Heart left ventricle (tissue), 16 donors: ENCODE data around the gene SORBS2. TPM values are rescaled to one million over a fixed set of nuclear protein-coding genes. Genes with fewer than 3 reads are reported as not detected.

ENCODE experiments used
- ATAC-seq, 4 donors: fragments of 200-7000 bp; cut with Tn5 transposase; one replicate each; pipeline ENCODE4 v1.9.1; 2020 to 2022; ENCODE audit warnings: moderate library complexity in 4 of 4, mild to moderate bottlenecking in 3 of 4, moderate number of reproducible peaks in 1 of 4
- DNase-seq, 5 donors: peaks; one replicate each; pipeline ENCODE4 v3.0.0-alpha.2; 2020
- H3K27ac ChIP-seq, 12 donors: fragments of 200-600 bp; sonication (generic) in 4 of 12; one replicate each; pipeline versions ENCODE4 v1.5.0 to v1.8.0; 2016 to 2022; ENCODE audit warnings: mild to moderate bottlenecking in 2 of 12
- H3K27me3 ChIP-seq, 9 donors: fragments of 200-600 bp; sonication (generic) in 2 of 9; one replicate each; pipeline versions ENCODE4 v1.5.1 to v1.8.0; 2016 to 2022; ENCODE audit warnings: mild to moderate bottlenecking in 3 of 9
- H3K36me3 ChIP-seq, 9 donors: fragments of 200-600 bp; sonication (generic) in 2 of 9; one replicate each; pipeline versions ENCODE4 v1.5.0 to v1.8.0; 2018 to 2022; ENCODE audit warnings: mild to moderate bottlenecking in 2 of 9
- H3K4me1 ChIP-seq, 12 donors: fragments of 200-600 bp; sonication (generic) in 4 of 12; one replicate each; pipeline versions ENCODE4 v1.5.0 to v1.8.0; 2016 to 2022; ENCODE audit warnings: mild to moderate bottlenecking in 3 of 12
- H3K4me3 ChIP-seq, 12 donors: fragments of 200-600 bp; sonication (generic) in 4 of 12; one replicate each; pipeline versions ENCODE4 v1.5.0 to v1.8.0; 2017 to 2022; ENCODE audit warnings: mild to moderate bottlenecking in 9 of 12, moderate library complexity in 4 of 12
- H3K9me3 ChIP-seq, 12 donors: fragments of 200-600 bp; sonication (generic) in 4 of 12; one replicate each; pipeline versions ENCODE4 v1.5.0 to v1.8.0; 2016 to 2022; ENCODE audit warnings: mild to moderate bottlenecking in 1 of 12
- CTCF ChIP-seq, 12 donors: fragments of 200-600 bp; sonication (generic) in 4 of 12; IDR thresholded peaks; one replicate each; pipeline versions ENCODE4 v1.5.0 to v1.8.0; 2018 to 2022; ENCODE audit warnings: antibody characterized with exemption in 12 of 12, mild to moderate bottlenecking in 5 of 12
- POLR2A ChIP-seq, 2 donors: fragments of 450-650 bp; IDR thresholded peaks; one replicate each; pipeline ENCODE4 v1.6.1; 2017; ENCODE audit warnings: antibody characterized with exemption in 2 of 2, mild to moderate bottlenecking in 2 of 2, moderate library complexity in 2 of 2
- WGBS, 4 donors: extraction: QIAGEN DNeasy Blood & Tissue Kit in 2 of 4; methylation state at CpG; one replicate each; pipeline versions ENCODE4 v1.1.5 to v1.1.7; 2013 to 2018; 5-methylcytosine and 5-hydroxymethylcytosine counted together
- intact Hi-C, 10 donors: fragments of 100-400 bp; cut with DNase I; formaldehyde crosslinking; loops; one replicate each; pipeline versions ENCODE4 v1.11.1 to v1.14.2; 2022
- polyA plus RNA-seq, 2 donors: library from polyadenylated mRNA; stranded (reverse); fragments of 200-250 nt; gene quantifications; one replicate each; pipeline ENCODE4 v1.2.3, GENCODE V29; 2013
- total RNA-seq, 9 donors: library from RNA; depleted of rRNA in 2 of 9; stranded (reverse); fragments of >200 nt in 2 of 9; fragmentation: NEBNext Ultra II Directional in 3 of 9; extraction: Animal tissue kit (Norgen Biotek cat#: 25700) in 3 of 9; gene quantifications; one replicate each; pipeline versions ENCODE4 v1.1.0 to v1.2.4, GENCODE V29; 2016 to 2023
- donor health status: ischemic (EF 13 %, LVEDD 7.1; RV severe dilation, severe dysfunction).
- donor health status: healthy with polysubstance abuse.
- donor health status: DM: no; HTN: yes; CAD: no.
- donor health status: DM: no; HTN: no; CAD: no.
- donor health status: ischemic (EF 25% LVEDD 6.9; RV normal size, moderate dysfunction).
- donor health status: ischemic (EF 25% LVEDD 5.7; RV mildly dilated, moderate dysfunction).
- donor health status: healthy.
- donor health status: DM: yes; HTN: yes; CAD: no.
- donor health status: ischemic (EF 35%, LVEDD 5.7; RV mildly dilated, moderate dysfunction).
- donor health status: nonischemic (EF 11% LVEDD 7.7; RV severe dilation, severe dysfunction).
- donor health status: DM: yes; HTN: yes; CAD: no.
- donor health status: PGD.
- donor health status: ischemic (EF 29% LVEDD 5.4; RV normal size, mild dysfunction).
- donor health status: nonischemic (EF 23%, LVEDD 6.1; RV moderate dilation, normal function).

SORBS2 gene
- total and polyA plus RNA-seq, 11 donors = 254 to 2,158 (median 1,369) TPM

- no peak for DNase-seq
- intact Hi-C loops = loop anchor here in 3 of 10 donors (10.0 kb wide), 2 partner anchors 143 to 227 kb away; no protein-coding TSS in a partner anchor
- TF ChIP-seq CTCF (IDR thresholded peaks at IDR 0.05) (no peak), POLR2A (IDR thresholded peaks at IDR 0.05) (no peak)
- peaks cover 7 to 88% (median 23%) of the 10 kb centered on the region in 12 donors for H3K4me1 ChIP-seq
- H3K4me3 ChIP-seq = peak overlapping the region in 6 of 12 donors; percentile 7 to 37 (median 15)
- no peaks in the 10 kb centered on the region for H3K27me3 ChIP-seq
- H3K27ac ChIP-seq = peak overlapping the region in 10 of 12 donors; percentile 22 to 87 (median 64)
- H3K36me3 ChIP-seq = peaks cover 0 to 26% (median 0%) of the 10 kb centered on the region in 9 donors
- ATAC-seq = peak in 2 of 4 donors; percentile 2 to 3
- H3K9me3 ChIP-seq = no peaks in the 10 kb centered on the region
- WGBS, 4 donors = 47 to 59% (median 50%) methylated on average over 8 of the region's 8 CpGs
Measured at GRCh38 chr4:185797596-185798338, 14.2 kb downstream of the SORBS2 start.

GRCh38 chr4:185797018-185797417 is 15.0 kb downstream of the SORBS2 start:
- Histone ChIP-seq H3K27me3 (no peaks in the 10 kb centered on the region), H3K36me3 (peaks cover 0 to 31% (median 0%) of the 10 kb centered on the region in 9 donors), H3K4me3 (peak overlapping the region in 4 of 12 donors; percentile 7 to 37 (median 22)), H3K27ac (peak overlapping the region in 10 of 12 donors; percentile 22 to 87 (median 64)), H3K4me1 (peaks cover 10 to 89% (median 30%) of the 10 kb centered on the region in 12 donors), H3K9me3 (no peaks in the 10 kb centered on the region)
- intact Hi-C loops = loop anchor here in 3 of 10 donors (10.0 kb wide), 2 partner anchors 142 to 228 kb away; no protein-coding TSS in a partner anchor
- ATAC-seq (peak; percentile 59 to 76 (median 64)), DNase-seq (peak in 1 of 5 donors; percentile 66)
- WGBS, 4 donors = 42 to 52% (median 50%) methylated on average over 14 of the region's 14 CpGs
- TF ChIP-seq CTCF (IDR thresholded peaks at IDR 0.05) = no peak
- no peak for TF ChIP-seq POLR2A (IDR thresholded peaks at IDR 0.05)

GRCh38 chr4:185796176-185796575 is 15.8 kb downstream of the SORBS2 start:
- intact Hi-C loops = loop anchor here in 3 of 10 donors (10.0 kb wide), 2 partner anchors 141 to 229 kb away; no protein-coding TSS in a partner anchor
- Histone ChIP-seq H3K27me3 (no peaks in the 10 kb centered on the region), H3K4me1 (peaks cover 10 to 89% (median 30%) of the 10 kb centered on the region in 12 donors), H3K36me3 (peaks cover 0 to 24% (median 0%) of the 10 kb centered on the region in 9 donors), H3K9me3 (no peaks in the 10 kb centered on the region), H3K27ac (peak overlapping the region in 9 of 12 donors; percentile 30 to 86 (median 52)), H3K4me3 (peak overlapping the region in 2 of 12 donors; percentile 1 to 11)
- ATAC-seq (peak in 1 of 4 donors; percentile 5), DNase-seq (no peak)
- 38 to 58% (median 50%) methylated on average over 6 to 11 of the region's 11 CpGs for WGBS, 4 donors
- TF ChIP-seq POLR2A (IDR thresholded peaks at IDR 0.05) (no peak), CTCF (IDR thresholded peaks at IDR 0.05) (no peak)

- H3K9me3 ChIP-seq = no peaks in the 10 kb centered on the region
- intact Hi-C loops = loop anchor here in 3 of 10 donors (10.0 kb wide), 2 partner anchors 140 to 230 kb away; no protein-coding TSS in a partner anchor
- H3K4me3 ChIP-seq = no peak overlapping the region
- H3K36me3 ChIP-seq = peaks cover 0 to 17% (median 0%) of the 10 kb centered on the region in 9 donors
- no peak for DNase-seq
- H3K27ac ChIP-seq = peak overlapping the region in 8 of 12 donors; percentile 13 to 86 (median 48)
- TF ChIP-seq POLR2A (IDR thresholded peaks at IDR 0.05) = no peak
- TF ChIP-seq CTCF (IDR thresholded peaks at IDR 0.05) = no peak
- H3K4me1 ChIP-seq = peaks cover 10 to 94% (median 31%) of the 10 kb centered on the region in 12 donors
- ATAC-seq = no peak
- H3K27me3 ChIP-seq = no peaks in the 10 kb centered on the region
- 36 to 54% (median 46%) methylated on average over 1 of the region's 1 CpG for WGBS, 4 donors
Measured at GRCh38 chr4:185794637-185795036, 17.4 kb downstream of the SORBS2 start.
